MCF 10A (cell line): ENCODE data around the gene IFT20. TPM values are rescaled to one million over a fixed set of nuclear protein-coding genes. Genes with fewer than 3 reads are reported as not detected.
A peak's percentile ranks its signal among the peaks of the same experiment; 100 is the strongest.

Experiments
- BruUV-seq: library from RNA; stranded (reverse); fragments of 400-500 nt; replicated peaks from 2 replicates; lab custom pipeline; 2021; lab: Mats Ljungman, UMichigan
- CTCF ChIA-PET: fragments of 300-600 bp; sonication (Branson Sonifier 250); formaldehyde crosslinking; extraction: SDS; loops from one replicate; lab custom pipeline; 2021; ENCODE audit warnings: antibody characterized with exemption, inconsistent platforms; lab: Yijun Ruan, JAX
- POLR2A ChIA-PET: fragments of 300-600, 350-650 bp; sonication (Branson Sonifier 250); formaldehyde crosslinking; extraction: SDS; loops from one replicate; lab custom pipeline; 2020; ENCODE audit warnings: antibody characterized with exemption, inconsistent platforms; lab: Yijun Ruan, JAX
- DNase-seq: peaks from one replicate; pipeline ENCODE4 v3.0.0-alpha.2; 2018; ENCODE audit not compliant: unreplicated experiment
- H3K27ac Mint-ChIP-seq: one replicate; pipeline ENCODE4 v1.8.0; 2022; ENCODE audit warnings: mild to moderate bottlenecking, low read depth, mixed read lengths; ENCODE audit not compliant: unreplicated experiment
- H3K27me3 Mint-ChIP-seq: one replicate; pipeline ENCODE4 v1.8.0; 2022; ENCODE audit warnings: mixed read lengths; ENCODE audit not compliant: insufficient read depth, unreplicated experiment
- H3K36me3 Mint-ChIP-seq: one replicate; pipeline ENCODE4 v1.8.0; 2022; ENCODE audit warnings: mild to moderate bottlenecking, moderate library complexity, mixed read lengths; ENCODE audit not compliant: insufficient read depth, unreplicated experiment
- H3K4me1 Mint-ChIP-seq: one replicate; pipeline ENCODE4 v1.8.0; 2022; ENCODE audit warnings: mixed read lengths; ENCODE audit not compliant: insufficient read depth, unreplicated experiment
- H3K4me3 Mint-ChIP-seq: one replicate; pipeline ENCODE4 v1.8.0; 2022; ENCODE audit warnings: mild to moderate bottlenecking, moderate library complexity, mixed read lengths; ENCODE audit not compliant: unreplicated experiment
- H3K9me3 Mint-ChIP-seq: one replicate; pipeline ENCODE4 v1.8.0; 2022; ENCODE audit warnings: mixed read lengths; ENCODE audit not compliant: unreplicated experiment
- CTCF ChIP-seq: fragments of 200-600 bp; IDR thresholded peaks from one replicate; pipeline ENCODE4 v1.8.0; 2022; ENCODE audit warnings: antibody characterized with exemption, mild to moderate bottlenecking; ENCODE audit not compliant: unreplicated experiment
- intact Hi-C: fragments of 100-400 bp; cut with micrococcal nuclease; formaldehyde crosslinking; loops from 2 replicates; pipeline ENCODE4 v1.14.1; 2022
- total RNA-seq: library from RNA; stranded (reverse); gene quantifications from 2 replicates; pipeline ENCODE4 v1.2.3, GENCODE V29; 2022

Gene IFT20
- total RNA-seq, 1 experiment from 2014 or later: 29.3 TPM

- ChIA-PET POLR2A (interaction anchor here (1.4 to 5.8 kb wide), 10 partner anchors 8 to 147 kb away, joined by 4 to 85 read pairs (median 10); partner anchors contain the start of genes IFT20, POLDIP2, TMEM97 and TNFAIP1), CTCF (interaction anchor here (0.5 to 4.4 kb wide), 8 partner anchors 8 to 112 kb away, joined by 3 to 23 read pairs (median 4); partner anchors contain the start of genes IFT20, POLDIP2 and TNFAIP1)
- TF ChIP-seq CTCF: no peak
- Mint-ChIP-seq H3K27ac (peak overlapping the region; percentile 59), H3K4me1 (peaks cover 12% of the 10 kb centered on the region), H3K36me3 (peaks cover 87% of the 10 kb centered on the region), H3K9me3 (no peaks in the 10 kb centered on the region), H3K27me3 (no peaks in the 10 kb centered on the region), H3K4me3 (no peak overlapping the region)
- intact Hi-C loops: no loop called here
- no peak for DNase-seq
- no TSS peak for BruUV-seq
These were observed 10.3 kb upstream of the IFT20 start for GRCh38 chr17:28345419-28346198.

GRCh38 chr17:28344435-28344901 lies 9.2 kb upstream of the IFT20 start:
- no peak overlapping the region for H3K4me3 Mint-ChIP-seq
- CTCF ChIA-PET: interaction anchor here (2.0 to 4.4 kb wide), 3 partner anchors 13 to 110 kb away, joined by 4 to 23 read pairs (median 6); partner anchors contain the start of gene POLDIP2
- no peaks in the 10 kb centered on the region for H3K27me3 Mint-ChIP-seq
- no peaks in the 10 kb centered on the region for H3K9me3 Mint-ChIP-seq
- BruUV-seq: no TSS peak
- POLR2A ChIA-PET: interaction anchor here (0.5 to 5.8 kb wide), 6 partner anchors 9 to 207 kb away, joined by 3 to 85 read pairs (median 14); partner anchors contain the start of genes IFT20, POLDIP2 and TNFAIP1
- H3K27ac Mint-ChIP-seq: no peak overlapping the region
- peaks cover 12% of the 10 kb centered on the region for H3K4me1 Mint-ChIP-seq
- no peak for TF ChIP-seq CTCF
- intact Hi-C loops: no loop called here
- DNase-seq: no peak
- peaks cover 86% of the 10 kb centered on the region for H3K36me3 Mint-ChIP-seq

GRCh38 chr17:28344011-28344410 lies 8.7 kb upstream of the IFT20 start:
- Mint-ChIP-seq H3K36me3 (peaks cover 84% of the 10 kb centered on the region), H3K4me3 (no peak overlapping the region), H3K4me1 (peaks cover 12% of the 10 kb centered on the region), H3K27me3 (no peaks in the 10 kb centered on the region), H3K9me3 (no peaks in the 10 kb centered on the region), H3K27ac (no peak overlapping the region)
- ChIA-PET POLR2A (interaction anchor here (1.0 to 5.8 kb wide), 4 partner anchors 9 to 111 kb away, joined by 3 to 85 read pairs (median 42); partner anchors contain the start of genes IFT20, POLDIP2 and TNFAIP1), CTCF (interaction anchor here (2.0 to 2.4 kb wide), 2 partner anchors 72 to 110 kb away, joined by 4 to 6 read pairs; no protein-coding TSS in a partner anchor)
- DNase-seq: no peak
- no peak for TF ChIP-seq CTCF
- no TSS peak for BruUV-seq
- intact Hi-C loops: no loop called here

- ChIA-PET CTCF (interaction anchor here (2.0 to 2.4 kb wide), 2 partner anchors 73 to 109 kb away, joined by 4 to 6 read pairs; no protein-coding TSS in a partner anchor), POLR2A (interaction anchor here (0.6 to 5.8 kb wide), 5 partner anchors 8 to 183 kb away, joined by 3 to 85 read pairs (median 3); partner anchors contain the start of genes IFT20, POLDIP2 and TNFAIP1)
- Mint-ChIP-seq H3K36me3 (peaks cover 82% of the 10 kb centered on the region), H3K9me3 (no peaks in the 10 kb centered on the region), H3K4me3 (no peak overlapping the region), H3K27me3 (no peaks in the 10 kb centered on the region), H3K27ac (no peak overlapping the region), H3K4me1 (peaks cover 16% of the 10 kb centered on the region)
- no TSS peak for BruUV-seq
- DNase-seq: no peak
- TF ChIP-seq CTCF: no peak
- intact Hi-C loops: no loop called here
These were observed 8.2 kb upstream of the IFT20 start for GRCh38 chr17:28343491-28343932.
